T47D (cell line): ENCODE measurements around the gene TTLL11.
A peak's percentile ranks its signal among the peaks of the same experiment; 100 is the strongest.

Experiments
- DNase-seq, 2 experiments: peaks; one replicate each; pipeline versions ENCODE4 v3.0.0 to v3.0.0-alpha.2; 2011 to 2012; ENCODE audit warnings: low read depth in 1 of 2, low spot score in 1 of 2
- JUND ChIP-seq: IDR thresholded peaks from 2 replicates; pipeline ENCODE4 v1.6.1; 2012; ENCODE audit warnings: low read depth
- in situ Hi-C: cut with HindIII; loops from 2 replicates; pipeline ENCODE4 v1.10.0; 2016; ENCODE audit warnings: low sequenced_read_pairs, low pct_unique_long_range_greater_than_20kb

The TTLL11 gene

GRCh38 chr9:122095010-122095767 is 2.1 kb upstream of the TTLL11 start:
- peak in 1 of 2 experiments; percentile 81 for DNase-seq
- TF ChIP-seq JUND = no peak
- in situ Hi-C loops = no loop called here

- no peak for TF ChIP-seq JUND
- in situ Hi-C loops = no loop called here
- DNase-seq = no peak
Measured at GRCh38 chr9:122091682-122092592, 1.2 kb downstream of the TTLL11 start.

GRCh38 chr9:122090981-122091380 is 2.1 kb downstream of the TTLL11 start:
- in situ Hi-C loops = no loop called here
- DNase-seq = no peak
- TF ChIP-seq JUND = no peak

- no peak for TF ChIP-seq JUND
- DNase-seq = no peak
- in situ Hi-C loops = no loop called here
Measured at GRCh38 chr9:122090287-122090883, 2.7 kb downstream of the TTLL11 start.

GRCh38 chr9:122088880-122089706 is 4.0 kb downstream of the TTLL11 start:
- DNase-seq = no peak
- in situ Hi-C loops = no loop called here
- no peak for TF ChIP-seq JUND

- in situ Hi-C loops = no loop called here
- DNase-seq = no peak
- TF ChIP-seq JUND = no peak
Measured at GRCh38 chr9:122087406-122088200, 5.5 kb downstream of the TTLL11 start.

GRCh38 chr9:122086873-122087272 is 6.2 kb downstream of the TTLL11 start:
- in situ Hi-C loops = no loop called here
- no peak for DNase-seq
- no peak for TF ChIP-seq JUND

- in situ Hi-C loops = no loop called here
- DNase-seq = no peak
Measured at GRCh38 chr9:122085260-122085659, 7.8 kb downstream of the TTLL11 start.

GRCh38 chr9:122084026-122084675 is 9.0 kb downstream of the TTLL11 start:
- in situ Hi-C loops = no loop called here
- no peak for TF ChIP-seq JUND
- no peak for DNase-seq

More at GRCh38 chr9:122085260-122085659, 7.8 kb downstream of the TTLL11 start:
- TF ChIP-seq JUND = no peak

- in situ Hi-C loops = no loop called here
- TF ChIP-seq JUND = no peak
- no peak for DNase-seq
Measured at GRCh38 chr9:122080986-122081385, 12.1 kb downstream of the TTLL11 start.

- no peak for TF ChIP-seq JUND
- in situ Hi-C loops = no loop called here
- no peak for DNase-seq
Measured at GRCh38 chr9:122078557-122078956, 14.6 kb downstream of the TTLL11 start.
